HTERT RPE-1 (cell line): ENCODE data around the gene TSKU.
"Not testable (repeated sequence)": the region's sequence is repeated elsewhere in the genome, so short reads cannot be mapped to it uniquely, and the experiment has no call there.

Experiments
- in situ Hi-C: fragments of 300-500 bp; cut with MboI; formaldehyde crosslinking; loops from 4 replicates; pipeline ENCODE4 v1.14.3; 2020; ENCODE audit warnings: low sequenced_read_pairs

The TSKU gene, protein sequence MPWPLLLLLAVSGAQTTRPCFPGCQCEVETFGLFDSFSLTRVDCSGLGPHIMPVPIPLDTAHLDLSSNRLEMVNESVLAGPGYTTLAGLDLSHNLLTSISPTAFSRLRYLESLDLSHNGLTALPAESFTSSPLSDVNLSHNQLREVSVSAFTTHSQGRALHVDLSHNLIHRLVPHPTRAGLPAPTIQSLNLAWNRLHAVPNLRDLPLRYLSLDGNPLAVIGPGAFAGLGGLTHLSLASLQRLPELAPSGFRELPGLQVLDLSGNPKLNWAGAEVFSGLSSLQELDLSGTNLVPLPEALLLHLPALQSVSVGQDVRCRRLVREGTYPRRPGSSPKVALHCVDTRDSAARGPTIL

DNA sequence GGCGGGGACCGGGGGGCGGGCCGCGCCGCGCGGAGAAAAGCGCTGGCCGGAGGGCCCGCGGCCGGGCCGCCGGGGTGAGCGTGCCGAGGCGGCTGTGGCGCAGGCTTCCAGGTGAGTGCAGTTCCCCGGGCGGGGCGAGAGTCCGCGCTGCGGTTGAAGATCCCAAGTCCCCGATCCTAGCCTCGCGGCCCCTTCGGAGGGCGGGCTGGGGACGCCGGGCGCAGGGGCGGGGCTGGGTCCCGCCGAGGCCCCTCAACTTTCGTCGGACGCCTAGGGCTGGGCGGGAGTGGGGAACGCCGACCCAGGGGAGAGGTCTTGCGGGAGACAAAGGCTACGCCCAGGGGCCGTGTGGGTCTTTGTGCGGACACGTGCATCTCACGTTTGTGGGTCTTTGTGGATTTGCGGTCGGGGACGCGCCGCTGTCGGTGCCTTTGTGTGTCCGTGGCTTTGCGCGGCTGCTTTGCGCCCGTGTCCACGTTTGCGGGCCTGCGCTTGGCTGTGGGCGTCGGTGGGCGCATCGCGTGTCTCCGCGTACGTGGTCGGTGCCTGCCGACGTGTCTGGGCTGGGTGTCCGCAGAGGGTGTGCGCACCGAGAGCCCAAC, at the start of gene TSKU:
TSS of gene TSKU (plus strand) at position 63 of the 602 bp plus-strand sequence. CDS start 12,261 bp downstream, outside the sequence.
- in situ Hi-C loops: no loop called here

DNA sequence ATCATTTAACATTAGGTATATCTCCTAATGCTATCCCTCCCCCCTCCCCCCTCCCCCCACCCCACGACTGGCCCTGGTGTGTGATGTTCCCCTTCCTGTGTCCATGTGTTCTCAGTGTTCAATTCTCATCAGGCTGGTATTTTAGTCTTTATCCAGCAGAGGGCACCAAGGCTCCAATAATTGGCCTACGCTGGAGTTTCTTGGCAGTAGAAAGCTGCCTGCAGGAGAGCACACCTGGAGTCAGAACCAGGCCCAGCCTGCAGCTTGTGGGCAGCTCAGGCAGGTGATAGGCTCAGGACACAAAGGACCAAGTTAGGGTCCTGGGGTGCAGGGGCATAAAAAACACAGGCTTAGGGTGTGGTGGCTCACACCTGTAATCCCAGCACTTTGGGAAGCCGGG, 49.2 kb upstream of the TSKU start:
- in situ Hi-C loops: not testable (repeated sequence)

DNA sequence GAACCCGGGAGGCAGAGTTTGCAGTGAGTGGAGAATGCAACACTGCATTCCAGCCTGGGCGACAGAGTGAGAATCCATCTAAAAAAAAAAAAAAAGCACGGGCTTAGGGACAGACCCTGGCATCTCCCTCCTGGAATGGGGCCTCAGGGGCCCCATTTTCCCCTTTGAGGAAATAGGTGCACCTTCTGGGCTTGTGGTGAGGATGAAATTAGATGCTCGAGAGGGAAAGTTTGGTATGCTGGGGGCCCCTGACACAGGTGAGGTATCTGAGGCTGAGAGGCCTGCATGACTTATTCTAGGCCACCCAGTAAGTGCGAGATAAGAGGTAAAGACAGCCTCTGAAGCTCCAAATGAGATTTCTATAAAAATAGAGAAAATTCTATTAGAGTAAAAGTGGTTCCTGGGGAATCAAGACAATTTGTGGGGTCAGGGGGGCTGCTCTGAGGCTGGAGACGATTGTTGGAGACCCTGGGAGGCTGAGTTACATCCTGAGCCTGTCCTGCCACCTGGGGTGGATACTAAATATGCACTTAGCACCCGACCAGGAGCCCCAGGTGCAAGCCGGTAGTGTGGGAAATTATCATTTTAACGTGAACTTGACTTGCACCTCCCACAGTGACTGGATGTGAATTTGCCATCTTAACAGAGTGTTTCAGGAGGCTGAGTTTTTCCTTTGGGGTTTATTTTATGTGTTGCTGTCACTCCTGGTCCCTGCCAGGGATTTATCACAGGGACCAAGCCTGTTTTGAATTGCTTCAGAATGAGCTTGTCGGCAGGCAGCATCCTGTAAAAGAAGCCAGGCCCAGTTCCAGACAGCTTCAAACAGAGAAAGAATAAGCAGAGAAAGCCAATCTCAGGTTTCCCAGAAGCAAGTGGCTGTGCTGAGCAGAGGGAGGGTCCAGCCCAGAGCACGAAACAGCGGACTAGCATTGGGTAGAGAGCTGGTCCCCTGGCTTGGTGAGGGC, 48.4 kb upstream of the TSKU start:
- in situ Hi-C loops: no loop called here

DNA sequence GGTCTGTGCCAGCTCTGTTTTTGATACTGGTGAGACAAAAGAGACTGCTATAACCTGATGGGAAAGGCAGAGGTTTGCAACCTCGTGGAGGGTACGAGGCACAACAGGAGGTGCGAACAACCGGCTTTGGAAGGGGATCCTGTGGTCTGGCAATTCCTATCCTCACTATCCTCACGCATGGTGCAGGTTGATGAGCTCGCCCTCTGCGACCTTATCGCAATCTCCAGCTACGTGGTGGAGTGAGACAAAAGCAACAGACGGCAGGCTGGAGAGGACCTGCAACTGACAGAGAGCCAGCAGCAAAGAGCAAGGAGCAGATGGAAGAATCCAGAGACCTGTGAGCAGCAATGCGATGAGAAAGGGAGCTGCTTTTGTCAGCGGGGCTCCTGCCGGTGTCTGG, 47.3 kb upstream of the TSKU start:
- in situ Hi-C loops: no loop called here

DNA sequence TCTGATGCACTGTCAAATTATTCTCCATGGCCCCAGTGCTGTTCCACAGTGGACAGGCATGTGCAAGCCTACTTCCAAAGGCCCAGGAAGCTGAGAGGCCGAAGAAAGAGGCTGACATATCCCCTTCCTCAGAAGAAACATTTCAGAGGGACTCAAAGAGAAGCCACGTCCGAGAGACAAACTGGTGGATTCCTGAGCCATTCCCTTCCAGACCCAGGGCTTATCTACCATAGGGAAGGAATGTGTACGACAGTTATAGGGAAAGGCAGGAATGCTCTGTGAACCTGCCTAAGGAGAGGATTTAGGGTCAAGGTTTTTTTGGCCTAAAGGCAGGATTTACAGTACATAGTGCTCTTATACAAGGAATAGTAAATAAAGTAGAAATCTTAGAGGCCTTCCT, 46.9 kb upstream of the TSKU start:
- in situ Hi-C loops: no loop called here

DNA sequence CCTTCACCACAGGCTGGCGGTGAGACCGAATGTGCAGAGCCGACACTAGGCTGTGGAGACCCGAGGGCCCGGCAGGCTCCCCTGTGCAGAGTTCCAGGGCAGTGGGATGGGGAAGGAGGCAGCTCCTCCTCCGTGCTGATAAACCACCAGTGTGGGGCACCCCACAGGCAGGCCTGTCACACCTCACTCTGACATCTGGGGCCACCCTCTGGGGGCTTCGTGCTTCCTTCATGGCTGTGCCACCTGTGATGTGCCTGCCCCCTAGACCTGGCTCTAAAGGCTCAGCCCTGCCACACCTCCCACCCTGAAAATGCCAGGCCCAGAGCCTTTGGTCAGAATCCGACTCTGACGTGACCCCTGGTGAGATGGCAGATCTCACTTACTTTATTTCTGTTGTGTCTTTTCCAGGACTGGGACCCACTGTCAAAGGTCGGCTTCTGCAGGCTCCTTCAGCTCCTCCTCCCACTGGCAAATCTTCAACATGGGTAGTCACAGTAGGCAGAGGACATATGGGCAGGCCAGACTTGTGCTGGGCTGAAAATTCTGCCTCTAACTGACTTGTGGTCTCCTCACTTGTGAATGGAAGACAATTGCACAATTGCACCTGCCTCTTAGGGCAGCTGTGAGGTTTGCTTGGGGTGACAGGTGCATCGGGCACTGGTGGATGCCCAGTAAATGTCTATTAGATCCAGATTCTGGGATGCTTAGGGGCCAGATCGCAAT, 46.2 kb upstream of the TSKU start:
- in situ Hi-C loops: no loop called here

DNA sequence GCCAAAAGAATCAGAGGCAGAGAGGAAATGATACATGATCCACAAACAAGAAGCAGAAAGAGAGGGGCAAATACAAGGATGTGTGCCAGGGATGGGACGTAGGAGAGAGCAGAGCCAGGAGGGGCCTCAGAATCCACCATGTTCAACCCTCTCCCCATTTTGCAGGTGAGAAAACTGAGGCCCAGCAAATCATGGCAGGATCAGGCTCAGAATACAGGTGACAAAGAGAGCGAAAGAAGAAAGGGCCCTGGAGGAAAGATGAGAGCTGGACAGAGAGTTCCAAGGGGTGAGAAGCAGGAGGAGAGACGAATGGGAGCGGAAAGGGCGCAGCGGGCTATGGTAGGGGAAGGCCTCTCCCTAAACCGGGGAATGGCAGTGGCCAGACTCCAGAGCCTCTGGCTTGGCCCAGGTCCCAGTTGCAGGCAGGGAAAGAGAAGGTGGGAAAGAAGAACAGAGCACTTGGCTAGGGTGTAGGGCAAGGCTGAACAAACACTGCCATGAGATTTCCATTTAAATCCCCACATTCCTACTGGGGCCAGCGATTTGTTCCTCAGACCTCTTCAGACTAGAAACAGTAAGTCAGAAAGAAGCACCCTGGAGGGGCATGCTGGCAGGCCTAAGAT, 44.4 kb upstream of the TSKU start:
- in situ Hi-C loops: no loop called here

DNA sequence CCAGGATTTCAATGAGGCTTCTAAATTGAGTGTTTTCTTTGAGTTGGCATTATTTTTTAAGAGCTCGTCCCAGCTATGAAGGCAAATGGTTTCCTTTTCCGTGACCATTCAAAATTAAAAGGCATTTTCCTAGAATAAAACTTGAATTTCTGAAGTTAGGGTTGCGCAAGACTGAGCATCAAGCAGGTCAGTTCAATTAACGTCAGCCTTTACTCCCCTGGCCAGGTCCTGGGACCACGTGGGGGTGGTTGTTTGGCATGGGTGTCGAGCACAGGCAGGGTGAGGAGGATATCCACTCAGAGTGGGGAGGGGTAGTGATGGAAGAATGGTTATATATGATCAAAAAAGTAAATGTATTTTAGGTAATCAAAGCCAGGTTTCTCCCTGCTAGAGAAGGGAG, 43.4 kb upstream of the TSKU start:
- in situ Hi-C loops: no loop called here

DNA sequence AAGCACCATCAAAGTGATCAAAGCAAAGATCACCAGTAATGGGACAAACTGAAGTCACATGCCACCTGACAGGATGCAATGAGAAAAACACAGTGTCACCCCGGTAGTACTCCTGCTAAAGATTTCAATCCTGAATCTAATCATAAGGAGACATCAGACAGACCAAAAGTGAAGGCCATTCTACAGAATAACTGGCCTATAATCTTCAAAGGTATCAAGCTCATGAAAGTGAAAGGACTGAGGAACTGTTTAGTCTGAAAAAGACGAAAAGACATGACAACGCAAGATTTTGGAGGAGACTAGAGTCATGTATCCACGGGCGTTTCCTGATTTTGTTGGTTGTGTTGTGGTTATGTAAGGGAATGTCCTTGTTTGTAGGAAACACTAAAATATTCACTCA, 42.4 kb upstream of the TSKU start:
- in situ Hi-C loops: no loop called here

DNA sequence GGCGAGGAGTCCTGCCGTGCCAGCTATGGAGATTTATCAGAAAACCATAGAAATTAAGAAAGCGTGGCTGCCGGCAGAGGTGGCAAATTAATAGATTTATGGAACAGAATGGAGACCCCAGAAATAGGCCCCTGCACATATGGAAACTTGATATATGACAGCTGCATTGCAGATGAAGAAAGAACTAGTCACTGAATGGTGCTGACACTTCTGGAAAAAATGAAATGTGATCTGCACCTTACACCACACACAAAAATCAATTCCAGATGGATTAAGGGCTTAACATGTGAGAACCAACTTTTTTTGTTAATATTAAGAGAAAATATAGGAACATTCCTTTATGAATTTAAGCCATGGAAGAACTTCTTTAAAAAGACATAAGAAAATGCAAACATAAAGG, 40.3 kb upstream of the TSKU start:
- in situ Hi-C loops: no loop called here

DNA sequence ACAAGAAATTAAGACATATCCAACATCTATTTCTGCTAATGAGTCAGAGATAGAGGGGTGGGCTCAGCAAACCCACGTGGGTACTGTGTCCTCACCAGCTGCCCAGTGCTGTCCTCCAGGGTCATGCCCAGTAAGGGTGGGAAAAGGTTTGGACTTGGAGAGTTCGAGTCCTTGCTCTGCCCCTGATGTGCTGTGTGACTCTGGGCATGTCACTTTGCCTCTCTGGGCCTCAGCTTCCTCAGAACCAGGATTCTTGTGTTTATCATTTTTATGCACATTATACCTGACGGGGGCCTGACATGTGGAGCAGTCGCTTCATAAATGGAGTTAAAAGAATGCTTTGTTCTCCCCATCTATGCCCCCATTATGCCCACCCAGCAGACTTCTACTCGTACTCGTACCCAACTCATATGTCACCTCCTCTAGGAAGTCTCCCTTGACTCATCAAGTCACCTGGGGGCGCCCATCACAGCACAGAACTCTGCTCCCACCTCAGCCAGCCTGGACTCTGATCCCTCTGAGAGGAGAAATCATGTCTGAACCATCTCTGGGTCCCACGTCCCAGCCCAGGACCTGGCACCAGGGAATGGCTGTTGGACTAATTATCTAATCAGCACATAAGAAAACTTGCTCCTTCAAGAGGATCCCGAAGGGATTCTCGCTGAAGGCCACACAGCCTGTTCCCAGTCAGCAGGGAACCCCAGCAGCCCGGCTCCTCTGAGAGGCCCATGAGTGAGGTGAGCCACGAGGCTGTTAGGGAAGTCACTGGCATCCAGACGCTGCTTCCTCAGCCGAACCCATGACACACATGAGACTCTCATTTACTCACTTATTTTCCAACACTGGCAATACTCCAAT, 38.7 kb upstream of the TSKU start:
- in situ Hi-C loops: no loop called here

DNA sequence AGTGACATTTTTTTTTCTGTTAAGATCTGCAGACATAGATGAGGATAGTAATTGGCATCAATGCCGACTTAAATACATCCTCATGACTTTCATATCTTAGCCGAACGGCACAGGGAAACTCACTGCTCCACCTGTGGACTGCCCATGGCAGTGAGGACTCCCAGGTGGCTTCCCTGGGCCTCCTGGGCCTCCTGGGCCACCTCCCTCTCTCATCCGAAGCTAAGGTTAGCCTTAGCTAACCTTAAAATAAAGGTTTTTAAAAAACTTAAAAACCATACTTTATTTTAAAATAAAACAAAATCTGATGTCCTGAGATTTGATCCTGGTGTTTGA, 38.1 kb upstream of the TSKU start:
- in situ Hi-C loops: no loop called here

DNA sequence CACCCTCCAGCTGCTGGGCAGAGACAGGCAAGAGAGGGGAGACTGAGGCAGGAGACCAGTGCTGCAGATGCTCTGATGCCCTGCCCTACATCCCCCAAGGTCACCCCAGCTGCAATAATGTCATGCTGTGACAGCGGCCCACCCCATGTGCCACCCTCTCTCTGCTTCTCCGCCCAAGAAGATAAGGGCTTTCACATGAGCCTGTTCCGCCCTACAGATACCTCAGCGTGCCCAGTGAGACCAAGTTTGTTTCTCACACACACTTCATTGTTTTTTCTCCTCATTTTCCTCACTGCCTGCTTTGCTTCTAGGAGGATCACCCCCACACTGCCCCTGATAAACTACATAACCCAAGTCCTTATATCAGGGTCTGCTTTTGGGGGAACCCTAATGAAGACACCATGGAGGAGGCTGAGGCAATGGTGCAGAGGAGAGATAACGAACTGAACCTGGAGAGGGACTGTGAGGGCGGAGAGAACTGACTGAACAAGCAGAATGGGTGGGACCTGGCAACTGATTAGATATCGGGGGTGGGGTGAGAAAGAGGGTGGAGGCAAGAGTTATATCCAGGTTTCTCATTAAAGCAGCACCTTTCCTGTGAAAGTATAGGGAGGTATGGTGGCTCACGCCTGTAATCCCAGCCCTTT, 37.5 kb upstream of the TSKU start:
- in situ Hi-C loops: no loop called here

DNA sequence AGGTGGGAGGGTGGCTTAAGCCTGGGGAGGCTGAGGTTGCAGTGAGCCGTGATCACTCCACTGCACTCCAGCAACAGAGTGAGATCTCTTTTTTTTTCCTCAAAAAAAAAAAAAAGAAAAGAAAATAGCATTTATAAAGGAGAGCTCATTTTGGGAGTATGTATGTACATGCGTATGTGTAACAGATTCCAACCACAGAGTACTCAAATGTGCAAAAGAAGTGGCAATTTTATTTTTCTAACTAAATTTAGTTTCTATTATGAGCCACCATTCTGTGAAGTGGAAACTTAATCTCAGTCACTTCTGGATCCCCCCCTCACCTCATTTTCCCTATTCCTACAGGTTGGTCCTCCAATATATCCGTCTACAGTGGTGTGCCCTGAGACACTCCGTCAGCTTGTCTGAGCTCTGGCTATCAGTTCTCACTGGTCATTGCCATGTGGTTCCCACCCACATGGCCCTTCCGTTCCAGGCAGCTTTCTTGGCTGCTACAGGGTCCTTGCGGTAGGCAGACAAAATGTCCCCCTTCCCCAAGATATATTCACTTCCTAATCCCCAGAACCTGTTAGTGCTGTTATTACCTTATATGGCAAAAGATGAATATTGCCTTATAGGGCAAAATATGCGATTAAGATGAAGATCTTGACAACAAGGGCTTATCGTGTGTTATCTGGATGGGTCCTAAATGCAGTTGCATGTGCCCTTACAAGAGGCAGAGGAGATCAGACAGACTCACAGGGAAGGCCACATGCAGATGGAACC, 35.8 kb upstream of the TSKU start:
- in situ Hi-C loops: no loop called here

DNA sequence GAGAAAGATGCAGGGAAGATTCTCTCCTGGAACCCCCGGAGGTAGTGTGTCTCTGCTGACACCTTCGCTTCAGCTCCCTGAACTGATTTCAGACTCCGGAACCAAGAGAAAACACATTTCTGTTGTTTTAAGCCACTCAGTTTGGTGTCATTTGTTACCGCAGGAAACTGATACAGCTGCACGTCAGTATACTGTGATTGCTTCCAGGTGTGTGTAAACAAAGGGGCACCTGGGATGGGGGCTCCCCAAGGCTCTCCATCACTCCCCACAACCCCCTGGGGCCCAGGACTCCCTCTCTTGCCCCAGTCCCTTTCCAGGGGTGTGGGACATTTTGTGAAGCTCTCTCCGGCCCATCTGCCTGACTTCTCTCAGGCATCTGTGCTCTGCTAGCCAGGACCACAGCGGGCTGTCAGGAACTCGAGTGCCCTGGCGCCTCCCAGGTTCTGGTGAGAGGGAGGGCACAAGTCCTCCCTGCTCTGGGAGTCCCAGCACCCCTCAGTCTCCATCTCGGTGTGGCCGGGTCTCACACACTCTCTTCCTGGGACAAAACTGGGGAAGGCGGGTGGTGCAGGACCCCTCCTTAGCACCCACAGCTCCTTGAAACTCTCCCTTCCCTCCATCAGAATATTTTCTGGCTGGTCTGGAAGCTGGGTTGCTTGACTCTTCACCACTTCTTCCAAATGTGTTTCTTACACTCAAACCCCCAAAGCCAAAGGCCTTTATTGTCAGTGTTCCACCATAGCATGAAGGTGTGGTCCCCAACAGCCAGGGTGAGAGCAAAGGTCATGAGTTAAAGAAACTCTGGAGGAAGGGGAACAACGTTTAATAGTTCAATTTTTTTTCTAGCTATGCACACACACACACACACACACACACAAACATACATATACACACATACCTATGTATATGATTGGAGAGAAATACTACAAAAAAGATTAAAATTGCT, 35.0 kb upstream of the TSKU start:
- in situ Hi-C loops: no loop called here

DNA sequence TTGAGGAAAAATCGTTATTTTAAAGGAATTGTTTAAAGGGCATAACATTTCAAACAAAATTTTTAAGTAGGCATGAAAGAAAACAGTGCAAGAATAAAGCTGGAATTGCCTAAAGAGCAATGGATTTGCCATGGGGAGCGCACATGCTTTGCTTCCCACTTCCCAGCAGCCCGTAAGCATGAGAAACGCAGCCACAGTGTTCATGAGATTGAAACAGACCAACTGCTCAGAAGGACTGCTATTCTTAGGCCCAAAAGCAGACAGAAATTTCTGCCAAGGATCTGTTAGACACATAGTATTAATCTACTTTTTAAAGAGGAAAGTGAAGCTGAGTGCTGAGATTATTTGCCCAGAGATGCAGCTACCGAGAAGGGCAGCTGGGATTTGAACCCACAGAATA, 34.2 kb upstream of the TSKU start:
- in situ Hi-C loops: no loop called here

DNA sequence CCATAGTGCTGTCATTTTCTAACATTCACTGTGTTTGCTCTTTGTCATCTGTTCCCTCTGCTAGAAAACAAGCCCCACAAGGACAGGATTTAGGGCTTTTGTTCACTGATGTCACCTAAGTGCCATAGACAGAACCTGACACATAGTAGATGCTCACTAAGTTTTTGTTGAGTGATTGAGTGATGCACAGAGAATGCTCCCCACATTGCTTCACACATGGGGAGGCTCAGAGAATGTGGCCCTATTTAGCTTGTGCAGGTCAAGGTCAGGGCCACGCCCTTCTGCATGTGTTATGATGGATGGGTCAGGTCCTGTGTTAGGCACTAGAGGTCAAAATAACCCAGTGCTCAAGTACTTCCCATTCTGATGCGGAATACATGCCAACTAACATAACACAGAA, 33.1 kb upstream of the TSKU start:
- in situ Hi-C loops: no loop called here
